ENCODE data around the gene RBM4B.

- no peak for TF ChIP-seq SIN3A (IDR thresholded peaks at IDR 0.05; ENCODE audit: borderline replicate concordance, insufficient read depth, low read length)
- no peak for TF ChIP-seq POLR2AphosphoS5 (IDR thresholded peaks at IDR 0.05; ENCODE audit: low read depth, low read length)
- TF ChIP-seq TAF1 (IDR thresholded peaks at IDR 0.05; ENCODE audit: borderline replicate concordance, insufficient read depth, low read length) = no peak
Measured at GRCh38 chr11:66689661-66690590, 12.2 kb upstream of the RBM4B start.

Measured in PFSK-1 (cell line).